Measurements from ENCODE around the gene ARID2.

Gene ARID2

GRCh38 chr12:45729233-45730083, at the start of gene ARID2:
TSS of gene ARID2 (plus strand) at chr12:45729706. CDS start at chr12:45729837, 131 bp downstream.
- DNase-seq = peak; percentile 66

GRCh38 chr12:45680362-45680761, 49.1 kb upstream of the ARID2 start:
- no peak for DNase-seq

- no peak for DNase-seq
Observed at GRCh38 chr12:45681465-45681864, 48.0 kb upstream of the ARID2 start.

GRCh38 chr12:45685680-45686079, 43.8 kb upstream of the ARID2 start:
- DNase-seq = no peak

GRCh38 chr12:45687081-45688015, 42.2 kb upstream of the ARID2 start:
- DNase-seq = no peak

GRCh38 chr12:45688183-45688582, 41.3 kb upstream of the ARID2 start:
- no peak for DNase-seq

- DNase-seq = no peak
Observed at GRCh38 chr12:45695035-45695434, 34.5 kb upstream of the ARID2 start.

- DNase-seq = no peak
Observed at GRCh38 chr12:45695606-45696005, 33.9 kb upstream of the ARID2 start.

GRCh38 chr12:45696049-45696448, 33.5 kb upstream of the ARID2 start:
- no peak for DNase-seq

GRCh38 chr12:45697371-45697770, 32.1 kb upstream of the ARID2 start:
- peak; percentile 58 for DNase-seq

GRCh38 chr12:45701296-45701695, 28.2 kb upstream of the ARID2 start:
- no peak for DNase-seq

- no peak for DNase-seq
Observed at GRCh38 chr12:45703942-45704341, 25.6 kb upstream of the ARID2 start.

GRCh38 chr12:45704968-45705367, 24.5 kb upstream of the ARID2 start:
- no peak for DNase-seq

GRCh38 chr12:45705404-45705803, 24.1 kb upstream of the ARID2 start:
- peak; percentile 18 for DNase-seq

GRCh38 chr12:45707241-45707857, 22.2 kb upstream of the ARID2 start:
- no peak for DNase-seq

GRCh38 chr12:45708363-45708762, 21.1 kb upstream of the ARID2 start:
- DNase-seq = no peak

GRCh38 chr12:45708901-45709300, 20.6 kb upstream of the ARID2 start:
- DNase-seq = no peak

GRCh38 chr12:45712319-45712718, 17.2 kb upstream of the ARID2 start:
- no peak for DNase-seq

GRCh38 chr12:45713078-45713477, 16.4 kb upstream of the ARID2 start:
- DNase-seq = no peak

GRCh38 chr12:45718306-45718705, 11.2 kb upstream of the ARID2 start:
- DNase-seq = no peak

- no peak for DNase-seq
Observed at GRCh38 chr12:45720069-45720468, 9.4 kb upstream of the ARID2 start.

- no peak for DNase-seq
Observed at GRCh38 chr12:45721369-45721768, 8.1 kb upstream of the ARID2 start.

GRCh38 chr12:45721954-45722353, 7.6 kb upstream of the ARID2 start:
- no peak for DNase-seq

All from hematopoietic multipotent progenitor cell treated with erythropoietin and hydrocortisone succinate and interleukin-3 and kit ligand, for 8 days (in vitro differentiated cells).